HPDE6-E6E7 (cell line): ENCODE data around the gene TRIP13.

Experiments
- DNase-seq: peaks from one replicate; pipeline ENCODE4 v3.0.0; 2011; ENCODE audit warnings: missing footprints; ENCODE audit errors: extremely low spot score

TRIP13 gene

DNA sequence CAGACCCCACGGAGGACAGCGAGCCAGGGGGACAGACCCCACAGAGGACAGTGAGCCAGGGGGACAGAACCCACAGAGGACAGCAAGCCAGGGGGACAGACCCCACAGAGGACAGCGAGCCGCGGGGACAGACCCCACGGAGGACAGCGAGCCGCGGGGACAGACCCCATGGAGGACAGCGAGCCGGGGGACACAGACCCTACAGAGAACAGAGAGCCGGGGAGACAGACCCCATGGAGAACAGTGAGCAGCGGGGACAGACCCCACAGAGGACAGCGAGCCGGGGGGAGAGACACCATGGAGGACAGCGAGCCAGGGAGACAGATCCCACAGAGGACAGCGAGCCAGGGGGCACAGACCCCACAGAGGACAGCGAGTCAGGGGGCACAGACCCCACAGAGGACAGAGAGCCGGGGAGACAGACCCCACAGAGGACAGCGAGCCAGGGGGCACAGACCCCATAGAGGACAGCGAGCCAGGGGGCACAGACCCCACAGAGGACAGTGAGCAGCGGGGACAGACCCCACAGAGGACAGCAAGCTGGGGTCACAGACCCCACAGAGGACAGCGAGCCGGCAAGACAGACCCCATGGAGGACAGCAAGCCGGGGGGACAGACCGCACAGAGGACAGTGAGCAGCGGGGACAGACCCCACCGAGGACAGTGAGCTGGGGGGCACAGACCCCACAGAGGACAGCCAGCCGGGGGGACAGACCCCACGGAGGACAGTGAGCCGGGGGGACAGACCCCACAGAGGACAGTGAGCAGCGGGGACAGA is 37.5 kb upstream of the TRIP13 start:
- no peak for DNase-seq

DNA sequence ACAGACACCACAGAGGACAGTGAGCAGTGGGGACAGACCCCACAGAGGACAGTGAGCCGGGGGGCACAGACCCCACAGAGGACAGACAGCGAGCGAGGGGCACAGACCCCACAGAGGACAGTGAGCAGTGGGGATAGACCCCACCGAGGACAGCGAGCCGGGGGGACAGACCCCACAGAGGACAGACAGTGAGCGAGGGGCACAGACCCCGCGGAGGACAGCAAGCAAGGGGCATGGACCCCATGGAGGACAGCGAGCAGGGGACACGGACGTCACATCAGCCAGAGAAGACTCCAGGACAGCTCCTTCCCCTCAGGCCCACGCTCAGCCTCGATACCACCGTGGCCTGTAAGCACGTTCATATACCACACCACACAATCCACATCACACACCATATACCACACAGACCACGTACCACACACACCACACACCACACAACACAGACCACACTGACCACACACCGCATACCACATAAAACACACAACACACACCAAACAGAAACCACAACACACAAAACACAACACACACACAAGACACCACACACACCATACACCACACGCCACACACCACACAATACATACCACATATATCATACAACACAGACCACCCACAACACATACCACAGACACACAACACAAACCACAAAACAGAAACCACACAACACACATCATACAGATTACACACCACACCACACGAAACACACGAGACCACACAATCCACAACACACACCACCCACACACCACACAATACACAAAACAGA is 36.7 kb upstream of the TRIP13 start:
- no peak for DNase-seq

DNA sequence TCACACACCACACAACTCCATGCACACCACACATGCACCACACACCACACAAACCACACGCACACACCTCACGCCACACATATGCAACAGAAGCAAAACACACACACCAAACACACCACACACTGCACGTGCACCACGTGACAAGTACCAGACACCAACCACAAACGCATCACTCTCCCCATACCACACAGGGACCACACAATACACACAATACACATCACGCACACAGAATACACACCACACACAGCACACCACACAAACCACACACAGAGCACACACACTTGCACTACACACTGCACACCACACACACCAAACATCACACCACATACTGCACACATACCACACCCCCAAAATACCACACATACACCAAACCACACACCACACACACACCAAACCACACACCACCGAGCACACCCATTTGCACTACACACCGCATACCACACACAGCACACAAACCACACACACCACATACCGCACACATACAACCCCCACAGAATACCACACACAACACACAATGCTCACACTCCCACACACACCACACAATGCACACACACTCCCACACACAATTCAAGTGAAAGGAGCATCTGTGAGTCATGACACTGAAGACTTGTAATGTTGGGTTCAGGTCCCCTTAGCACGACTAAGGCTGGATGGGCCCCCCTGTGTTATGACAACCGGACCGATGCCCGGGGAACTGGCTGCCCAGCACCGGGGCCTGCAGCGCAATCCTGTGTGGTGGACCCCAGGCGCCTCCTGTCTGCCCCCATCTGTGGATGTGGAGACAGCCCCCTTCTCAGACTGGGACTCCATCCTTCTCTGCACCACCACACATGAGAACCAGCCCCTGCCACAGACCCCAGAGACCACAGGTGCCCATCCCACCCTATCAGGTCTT is 35.9 kb upstream of the TRIP13 start:
- DNase-seq = no peak

DNA sequence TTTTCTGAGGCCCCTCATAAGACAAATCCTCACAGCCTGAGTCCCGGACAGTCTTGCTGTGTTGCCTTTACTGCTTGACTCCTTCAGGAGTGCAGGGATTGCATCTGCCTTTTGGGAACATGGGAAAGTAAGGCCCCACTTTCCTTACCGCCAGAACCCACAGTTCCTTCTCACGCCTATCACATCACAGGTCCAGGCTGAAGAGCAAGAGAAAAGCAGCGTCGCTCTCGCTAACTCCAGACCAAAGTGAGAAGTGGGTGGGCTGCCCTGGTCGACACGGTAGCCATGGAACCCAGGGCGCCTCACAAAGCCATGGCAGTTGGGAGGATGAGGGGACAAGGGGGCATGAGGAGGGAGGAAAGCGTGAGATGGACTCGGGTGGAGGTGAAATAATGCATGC is 34.0 kb upstream of the TRIP13 start:
- DNase-seq = no peak

DNA sequence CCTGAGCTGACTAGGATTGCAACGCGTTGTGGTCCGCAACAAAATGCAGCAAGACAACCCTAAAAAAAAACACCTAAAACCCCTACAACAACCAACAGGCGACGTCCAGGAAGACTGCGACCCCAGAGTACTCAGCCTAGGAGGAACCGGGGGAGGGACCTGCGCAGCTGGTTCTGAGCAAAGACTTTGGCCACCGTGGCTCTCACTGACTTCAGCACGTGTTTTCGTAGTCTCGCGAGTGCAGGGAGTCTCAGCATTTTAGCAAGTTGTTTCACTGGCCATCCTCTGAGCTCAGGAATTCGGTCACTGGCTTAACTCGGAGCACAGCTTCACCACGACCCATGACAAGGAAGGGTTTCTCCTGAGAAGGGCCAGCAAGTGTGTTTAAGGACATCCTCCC is 33.3 kb upstream of the TRIP13 start:
- DNase-seq = no peak

DNA sequence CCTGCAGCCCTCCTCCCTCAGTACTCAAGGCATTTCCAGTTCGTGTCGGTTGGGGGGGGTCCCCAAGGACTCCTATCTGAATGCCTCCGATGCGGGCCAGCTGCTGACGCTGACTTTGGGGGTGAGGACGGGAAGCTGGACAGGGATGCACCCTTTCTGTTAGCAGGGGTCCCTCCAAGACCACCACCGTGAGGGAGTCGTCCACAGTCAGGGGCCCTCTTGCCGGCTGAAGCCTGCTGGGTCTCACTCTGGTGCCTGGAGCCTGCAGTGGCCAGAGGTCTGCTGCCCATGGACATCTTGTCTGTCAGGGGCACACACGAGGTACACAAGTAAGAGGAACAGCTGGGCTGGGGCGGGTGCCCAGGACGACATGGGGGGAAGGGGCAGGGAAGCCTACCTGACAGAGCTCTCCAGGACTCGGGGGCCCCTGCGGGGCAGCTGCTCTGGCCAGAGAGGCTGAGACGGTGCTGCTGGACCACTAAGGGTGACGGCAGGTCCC is 32.8 kb upstream of the TRIP13 start:
- DNase-seq = no peak

DNA sequence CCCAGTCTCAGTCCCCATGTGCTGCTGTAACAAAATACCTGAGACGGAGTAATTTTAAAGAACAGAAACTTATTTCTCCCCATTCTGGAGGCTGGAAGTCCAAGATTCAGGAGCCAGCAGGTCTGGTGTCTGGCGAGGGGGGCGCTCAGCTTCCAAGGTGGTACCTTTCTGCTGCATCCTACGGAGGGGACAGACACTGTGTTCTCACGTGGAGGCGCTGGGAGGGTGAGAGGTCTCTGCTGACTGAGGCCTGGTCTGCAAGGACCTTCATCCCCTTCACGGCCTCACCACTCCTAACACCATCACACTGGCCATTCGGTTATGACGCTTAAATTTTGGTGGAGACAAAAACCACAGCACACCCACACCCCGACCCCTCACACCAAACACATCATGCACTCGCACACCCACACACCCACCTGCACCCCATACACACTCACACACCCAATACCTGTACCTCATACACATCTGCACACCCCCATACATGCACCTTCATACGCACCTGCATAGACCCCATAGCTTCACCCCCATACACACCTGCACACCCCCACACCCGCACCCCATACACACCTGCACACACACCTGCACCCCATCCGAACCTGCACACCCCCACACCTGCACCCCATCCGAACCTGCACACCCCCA is 32.1 kb upstream of the TRIP13 start:
- no peak for DNase-seq

DNA sequence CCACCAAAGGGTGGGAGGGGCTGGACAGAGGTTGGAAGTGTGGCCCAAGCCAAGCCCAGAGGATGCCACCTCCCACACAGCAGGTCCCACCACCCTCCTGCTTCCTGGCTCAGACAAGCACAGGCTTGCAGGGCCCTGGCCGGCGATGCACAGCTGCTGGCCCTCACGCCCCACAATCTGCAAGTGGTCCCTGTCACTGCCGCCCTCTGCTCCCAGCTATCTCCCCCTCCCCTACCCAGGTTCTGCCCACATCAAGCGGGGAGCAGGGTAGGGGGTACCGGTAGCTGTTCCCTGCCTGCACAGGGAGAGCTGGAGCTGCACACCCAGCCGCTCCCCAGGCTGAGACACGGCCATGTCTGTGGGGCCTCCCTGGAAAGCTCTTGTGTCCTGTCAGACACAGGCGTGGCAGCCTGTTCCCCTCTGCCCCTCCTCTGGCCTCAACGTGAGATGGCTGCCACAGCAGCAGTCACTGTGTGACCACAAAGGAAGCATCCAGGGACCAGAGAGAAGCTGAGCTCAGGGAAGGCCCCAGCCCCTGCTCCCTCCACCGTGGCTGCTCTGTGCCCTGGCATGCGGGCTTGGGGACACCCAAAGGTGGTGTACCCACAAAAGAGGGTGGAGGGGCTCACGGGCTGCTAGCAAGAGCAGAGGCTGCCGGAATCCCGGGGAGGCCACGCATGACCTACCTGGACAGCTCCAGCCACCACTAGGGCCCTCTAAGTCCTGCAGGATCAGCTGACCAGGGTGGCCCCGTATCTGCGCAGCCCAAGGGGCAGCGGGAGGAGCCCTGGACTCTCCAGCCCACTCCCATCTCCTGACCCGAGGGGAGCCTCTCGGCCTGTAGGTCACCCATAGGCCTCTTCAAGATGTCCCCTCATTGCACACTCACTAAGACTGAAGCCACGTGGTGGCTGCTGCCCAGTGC is 31.0 kb upstream of the TRIP13 start:
- peak; percentile 61 for DNase-seq

DNA sequence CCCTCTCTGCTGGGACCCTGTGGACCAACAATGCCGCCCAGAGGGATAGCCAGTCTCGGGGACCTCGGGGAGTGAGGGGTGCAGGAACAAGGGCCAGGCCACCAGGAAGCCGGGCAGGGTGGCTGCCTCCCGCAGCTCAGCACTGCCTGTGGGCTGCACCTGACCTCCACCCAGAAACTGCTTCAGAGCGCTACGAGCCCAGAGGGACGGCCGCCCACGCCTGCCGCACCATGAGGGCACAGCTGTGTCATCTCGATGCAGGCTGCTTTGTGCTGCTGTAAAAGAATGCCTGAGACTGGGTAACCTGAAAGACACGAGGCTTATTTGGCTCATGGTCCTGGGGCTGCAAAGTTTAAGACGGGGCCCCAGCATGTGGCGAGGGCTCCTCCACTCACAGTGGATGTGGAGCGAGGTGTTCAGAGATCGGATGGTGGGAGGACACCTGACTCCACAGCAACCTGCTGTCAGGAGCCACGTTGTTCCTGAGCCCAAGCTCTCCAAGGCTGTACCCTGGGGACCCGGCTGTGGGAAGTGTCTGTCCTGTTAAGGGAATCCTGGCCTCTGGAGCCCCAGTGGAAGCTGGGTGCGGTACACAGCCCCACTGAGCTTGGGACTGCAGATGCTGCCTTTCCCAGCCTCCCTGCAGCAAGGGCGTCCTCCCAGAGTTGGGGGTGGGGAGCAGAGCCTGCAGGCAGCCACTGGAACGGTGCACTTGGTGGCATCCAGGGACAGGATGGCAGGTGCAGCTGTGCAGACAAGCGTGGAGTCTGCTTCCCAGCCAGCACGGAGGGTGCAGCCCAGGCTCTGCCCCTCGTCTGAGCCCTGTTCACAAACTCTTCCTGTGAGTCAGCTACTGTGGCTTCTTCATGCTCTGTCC is 30.1 kb upstream of the TRIP13 start:
- no peak for DNase-seq

DNA sequence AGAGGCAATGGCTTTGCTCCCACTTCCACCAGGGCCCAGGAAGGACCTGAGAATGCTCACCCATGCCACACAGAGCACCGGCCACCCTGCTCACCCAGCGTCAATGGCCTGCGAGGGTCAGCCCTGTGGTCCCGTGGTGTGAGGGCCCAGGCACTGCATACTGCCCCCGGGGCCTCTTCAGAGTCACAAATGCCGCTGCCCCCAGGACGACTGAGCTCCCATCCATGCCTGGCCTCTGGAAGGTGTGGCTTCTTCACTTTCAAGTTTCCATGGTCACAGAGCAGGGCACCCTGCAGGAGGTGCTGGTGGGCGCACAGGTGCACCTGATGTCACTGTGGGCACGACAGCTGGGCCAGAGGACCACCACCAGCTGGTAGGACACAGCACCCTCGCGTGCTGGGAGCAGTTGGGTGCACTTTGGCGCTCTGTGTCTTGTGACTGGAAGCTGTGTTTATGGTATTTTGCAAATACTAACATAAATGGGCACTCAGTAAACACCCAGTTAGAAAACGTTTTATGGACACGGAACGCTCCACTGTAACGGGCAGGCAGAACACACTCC is 29.4 kb upstream of the TRIP13 start:
- no peak for DNase-seq

DNA sequence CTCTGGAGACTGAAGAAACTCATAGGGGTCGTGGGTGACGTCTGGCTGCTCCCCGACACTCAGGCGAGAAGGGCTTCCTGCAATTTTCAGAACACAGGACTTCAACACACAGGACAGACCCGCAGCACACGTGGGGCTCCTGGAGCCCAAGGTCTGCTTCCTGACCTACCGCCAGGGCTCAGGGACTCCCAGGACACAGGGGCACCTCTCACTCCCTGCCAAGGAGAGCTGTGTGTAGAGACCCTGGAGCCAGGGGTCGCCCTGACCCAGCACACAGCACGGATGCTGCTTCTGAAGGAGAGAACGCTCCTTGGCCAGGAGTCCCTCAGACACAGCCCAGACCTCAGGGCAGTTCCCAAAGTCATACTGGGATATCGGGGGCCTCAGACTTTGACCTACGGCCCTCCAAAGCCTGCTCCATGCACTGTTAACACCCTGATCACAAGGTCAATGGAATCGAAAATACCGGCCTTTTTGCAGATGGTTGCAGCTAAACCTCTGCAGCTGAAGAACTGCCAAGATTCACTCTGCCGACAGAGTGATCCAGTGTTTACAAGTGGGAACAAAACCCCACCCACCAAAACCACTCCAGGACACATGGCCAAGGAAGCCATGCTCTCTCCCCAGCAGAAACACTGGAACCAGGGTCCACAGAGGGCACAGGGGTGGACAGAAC is 28.1 kb upstream of the TRIP13 start:
- DNase-seq = no peak

DNA sequence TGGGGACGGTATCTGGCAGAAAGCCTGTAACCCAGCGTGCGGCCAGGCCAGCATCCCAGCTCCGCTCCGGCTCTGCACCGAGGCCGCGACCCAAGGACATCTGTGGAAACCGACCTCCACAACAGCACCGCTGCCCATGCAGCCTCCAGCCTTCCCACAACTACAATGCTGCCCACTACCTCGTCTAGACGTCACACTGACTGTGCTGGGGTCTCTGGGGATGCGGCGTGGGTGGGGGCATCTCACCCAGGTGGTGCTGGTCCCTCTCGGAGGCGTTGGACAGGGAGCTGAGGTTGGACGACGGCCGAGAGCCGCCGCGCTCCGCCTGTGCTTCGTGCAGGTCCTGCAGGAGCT is 27.5 kb upstream of the TRIP13 start:
- DNase-seq = no peak

DNA sequence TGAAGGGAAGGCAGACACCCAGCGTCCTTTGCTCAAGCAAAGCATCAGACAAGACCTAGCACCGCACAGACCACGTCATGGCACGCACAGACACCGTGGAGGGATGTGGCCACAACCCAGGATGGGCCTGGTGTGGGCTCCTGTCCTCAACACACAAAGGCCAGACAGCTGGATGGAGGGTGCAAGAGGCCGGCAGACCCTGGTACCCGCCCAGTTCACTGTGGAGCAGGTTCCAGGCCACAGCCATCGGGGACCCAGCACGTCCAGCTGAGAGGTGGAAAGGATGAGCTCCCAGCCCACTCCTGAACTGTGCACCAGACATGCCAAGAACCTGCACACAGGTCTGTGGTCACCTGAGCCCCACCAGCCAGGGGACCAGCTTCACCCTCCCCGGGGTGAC is 26.9 kb upstream of the TRIP13 start:
- no peak for DNase-seq

DNA sequence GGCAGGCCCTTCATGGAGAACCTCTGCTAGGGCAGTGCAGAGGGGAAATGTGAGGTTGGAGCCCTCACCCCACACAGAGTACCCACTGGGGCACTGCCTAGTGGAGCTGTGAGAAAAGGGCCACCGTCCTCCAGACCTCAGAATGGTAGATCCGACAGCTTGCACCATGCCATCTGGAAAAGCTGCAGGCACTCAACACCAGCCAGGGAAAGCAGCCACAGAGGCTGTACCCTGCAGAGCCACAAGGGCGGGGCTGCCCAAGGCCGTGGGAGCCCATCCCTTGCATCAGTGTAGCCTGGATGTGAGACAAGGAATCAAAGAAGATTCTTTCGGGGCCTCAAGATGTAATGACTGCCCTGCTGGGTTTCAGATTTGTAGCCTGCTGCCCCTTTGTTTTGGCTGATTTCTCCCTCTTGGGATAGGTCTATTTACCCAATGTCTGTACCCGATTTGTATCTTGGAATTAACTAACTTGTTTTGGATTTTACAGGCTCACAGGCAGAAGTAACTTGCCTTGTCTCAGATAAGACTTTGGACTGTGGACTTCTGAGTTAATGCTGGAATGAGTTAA is 25.3 kb upstream of the TRIP13 start:
- DNase-seq = no peak

DNA sequence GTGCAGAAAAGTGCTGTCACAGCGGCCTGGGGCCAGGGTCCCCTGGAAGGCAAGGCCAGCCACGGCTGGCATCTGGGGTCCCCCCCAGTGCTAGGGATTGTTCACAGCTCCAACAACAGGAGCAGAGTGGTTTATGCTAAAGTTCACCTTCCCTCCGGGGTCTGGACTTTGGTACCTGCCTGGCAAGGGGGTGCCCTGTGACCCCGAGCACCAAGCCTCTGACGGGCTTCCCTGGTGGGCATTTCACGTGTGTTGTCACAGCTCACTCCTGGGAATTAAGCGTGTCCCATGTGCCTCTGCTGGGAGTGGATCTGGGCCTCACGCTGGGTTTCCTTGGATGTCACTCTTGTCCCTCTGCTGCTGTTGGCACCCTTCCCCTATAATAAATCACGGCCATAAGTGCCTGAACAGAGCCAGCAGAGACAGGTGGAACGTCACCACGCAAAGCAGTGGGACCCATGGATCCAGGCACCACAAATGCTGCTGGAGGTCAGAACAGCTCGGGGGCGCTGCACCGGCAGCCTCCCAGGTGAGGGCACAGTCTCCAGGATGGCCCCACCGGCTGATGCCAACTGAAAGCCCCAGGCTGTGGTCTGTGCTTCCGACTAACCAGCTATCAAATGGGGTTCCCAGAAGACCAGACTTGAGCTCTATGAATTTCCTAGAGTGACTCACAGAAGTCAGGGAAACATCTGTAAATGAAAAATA is 24.1 kb upstream of the TRIP13 start:
- DNase-seq = no peak

DNA sequence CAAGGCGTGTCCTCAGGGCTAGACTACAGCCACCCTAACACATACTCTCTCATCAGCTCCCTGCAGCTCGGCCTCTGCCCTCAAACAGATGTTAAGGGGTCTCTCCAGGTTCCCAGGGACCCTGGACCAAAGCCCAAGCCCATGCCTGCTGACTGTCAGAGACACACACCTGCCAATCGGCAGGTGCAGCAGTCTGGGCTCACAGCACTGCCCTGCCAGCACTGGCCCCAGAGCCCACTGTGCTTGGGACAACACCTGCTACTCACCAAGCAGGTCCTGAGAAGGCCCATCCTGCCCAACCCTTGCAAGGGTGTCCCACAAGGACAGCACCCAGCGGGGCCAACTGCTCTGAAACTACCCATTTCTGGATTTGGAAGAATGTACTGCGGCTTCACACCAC is 21.7 kb upstream of the TRIP13 start:
- DNase-seq = no peak

DNA sequence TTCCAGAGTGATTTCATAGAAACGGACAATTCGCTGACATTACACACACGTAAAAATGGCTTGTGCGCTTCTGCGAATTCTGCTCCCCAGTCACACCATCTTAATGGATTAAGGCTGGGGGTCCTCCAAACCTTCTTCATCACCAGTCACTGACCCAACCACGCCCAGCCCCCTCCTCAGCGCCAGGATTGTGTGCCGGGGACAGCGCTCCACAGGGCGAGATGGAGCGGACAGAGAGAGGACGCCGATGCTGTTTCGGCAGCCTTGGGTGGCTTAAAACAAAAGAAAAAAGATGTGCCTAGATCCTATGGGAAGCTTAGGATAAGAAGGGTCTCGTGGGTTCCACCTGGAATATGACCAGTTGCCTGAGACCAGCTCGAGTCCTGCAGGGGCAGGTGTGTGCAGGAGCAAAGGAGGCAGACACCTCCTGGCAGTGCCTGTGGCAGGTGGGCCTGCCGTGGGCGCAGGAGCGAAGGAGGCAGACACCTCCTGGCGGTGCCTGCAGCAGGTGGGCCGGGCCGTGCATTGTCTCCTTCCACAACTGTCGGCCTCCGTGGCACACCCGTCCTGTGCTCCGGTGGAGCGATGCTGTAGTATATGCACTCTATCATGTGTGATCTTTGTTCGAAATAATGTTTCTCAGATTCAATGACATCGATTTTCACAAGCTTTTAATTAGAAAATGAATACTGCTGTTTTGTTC is 20.9 kb upstream of the TRIP13 start:
- no peak for DNase-seq
